Activated CD8-positive, alpha-beta memory T cell treated with anti-CD3 and anti-CD28 coated beads, Interleukin-2, amount 50 U/mL, for 4 hours (primary cell): Measurements from ENCODE around the gene AMD1.
A peak's percentile ranks its signal among the peaks of the same experiment; 100 is the strongest.
"Not testable (repeated sequence)": the region's sequence is repeated elsewhere in the genome, so short reads cannot be mapped to it uniquely, and the experiment has no call there.

Experiments
- DNase-seq: peaks from one replicate; pipeline ENCODE4 v3.0.0-alpha.2; 2020

AMD1 gene

DNA sequence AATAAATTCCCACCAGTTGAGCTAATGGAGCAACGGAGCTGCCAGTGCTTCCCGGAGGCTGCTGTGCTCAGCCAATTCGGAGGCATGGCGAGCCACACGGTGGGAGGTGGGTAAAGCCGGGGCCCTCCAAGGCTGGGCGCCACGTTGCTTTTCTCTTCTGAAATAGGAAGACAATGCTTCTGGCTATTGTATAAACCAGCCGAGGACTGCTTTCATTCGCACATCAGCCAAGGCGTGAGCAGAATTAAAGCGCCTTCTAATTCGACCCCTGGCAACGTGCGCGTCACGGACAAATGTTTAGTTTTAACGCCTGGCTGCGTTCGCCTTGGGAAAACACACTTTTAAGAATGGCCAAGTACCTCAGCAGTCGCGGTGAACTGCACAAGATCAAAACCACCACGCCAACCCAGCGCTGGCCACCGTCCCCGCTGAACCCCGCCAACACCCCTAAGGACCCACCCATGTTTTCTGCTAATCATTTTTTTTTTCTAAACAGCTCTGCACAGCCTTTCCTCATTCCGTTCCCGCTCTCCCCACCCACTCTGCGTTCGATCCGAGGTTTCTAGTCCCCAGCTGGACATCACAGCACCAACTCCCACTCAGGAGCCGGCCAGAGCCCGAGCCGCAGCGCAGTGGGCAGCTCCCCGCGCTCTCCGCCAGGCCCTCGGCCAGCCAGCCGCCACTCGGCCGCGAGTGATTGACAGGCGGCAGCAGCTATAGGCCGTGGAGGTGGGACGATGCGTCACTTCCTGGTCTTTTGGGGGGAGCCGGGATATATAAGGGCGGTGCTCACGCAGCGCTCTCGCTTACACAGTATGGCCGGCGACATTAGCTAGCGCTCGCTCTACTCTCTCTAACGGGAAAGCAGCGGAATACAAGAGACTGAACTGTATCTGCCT is at the start of gene AMD1:
AMD1 (plus strand) TSS at position 805 of the 899 bp plus-strand sequence. CDS start 321 bp downstream, outside the sequence.
- DNase-seq: peak; percentile 95

DNA sequence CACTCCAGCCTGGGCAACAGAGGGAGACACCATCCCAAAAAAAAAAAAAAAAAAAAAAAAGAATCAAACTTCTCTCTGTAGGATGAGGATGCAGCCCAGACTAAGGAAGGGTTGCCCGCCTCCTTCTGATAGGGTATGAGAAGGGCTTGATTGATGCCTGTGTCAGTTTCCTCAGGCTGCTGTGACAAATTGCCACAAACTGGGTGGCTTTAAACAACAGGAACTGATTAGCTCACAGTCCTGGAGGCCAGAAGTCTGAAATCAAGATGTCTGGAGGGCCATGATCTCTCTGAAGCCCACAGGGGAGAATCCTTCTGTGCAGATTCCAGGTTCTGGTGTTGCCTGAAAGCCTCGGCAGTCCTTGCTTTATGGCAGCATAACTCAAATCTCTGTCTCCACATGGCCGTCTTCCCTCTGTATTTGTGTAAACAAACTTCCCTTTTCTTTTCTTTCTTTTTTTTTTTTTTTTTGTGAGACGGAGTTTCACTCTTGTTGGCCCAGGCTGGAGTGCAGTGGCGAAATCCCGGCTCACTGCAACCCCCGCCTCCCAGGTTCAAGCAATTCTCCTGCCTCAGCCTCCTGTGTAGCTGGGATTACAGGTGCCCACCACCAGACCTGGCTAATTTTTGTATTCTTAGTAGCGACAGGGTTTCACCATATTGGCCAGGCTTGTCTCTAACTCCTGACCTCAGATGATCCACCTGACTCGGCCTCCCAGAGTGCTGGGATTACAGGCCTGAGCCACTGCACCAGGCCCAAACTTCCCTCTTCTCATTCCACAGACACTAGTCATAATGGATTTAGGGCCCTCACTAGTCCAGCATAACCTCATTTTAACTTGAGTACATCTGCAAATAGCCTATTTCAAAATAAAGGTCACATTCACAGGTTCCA is 48.1 kb upstream of the AMD1 start:
- no peak for DNase-seq

GRCh38 chr6:110828396-110828795 is 46.2 kb upstream of the AMD1 start:
- DNase-seq: no peak

DNA sequence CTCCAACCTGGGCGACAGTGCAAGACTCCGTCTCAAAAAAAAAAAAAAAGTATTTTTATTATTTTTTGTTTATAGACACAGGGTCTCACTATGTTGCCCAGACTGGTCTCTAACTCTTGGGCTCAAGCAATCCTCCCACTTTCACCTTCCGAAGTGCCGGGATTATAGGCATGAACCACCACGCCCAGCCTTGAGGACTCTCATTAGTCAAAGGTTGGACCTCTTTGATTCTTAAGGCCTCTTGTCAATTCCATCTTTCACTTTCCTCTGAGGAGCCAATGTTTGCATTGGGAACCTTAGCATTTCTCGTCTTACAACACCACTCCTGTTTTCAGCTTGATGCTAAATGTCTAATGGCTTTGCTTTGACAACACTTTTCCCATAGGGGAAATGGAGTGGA is 43.2 kb upstream of the AMD1 start:
- DNase-seq: no peak

GRCh38 chr6:110833831-110834230 is 40.8 kb upstream of the AMD1 start:
- DNase-seq: no peak

GRCh38 chr6:110835751-110836150 is 38.8 kb upstream of the AMD1 start:
- DNase-seq: not testable (repeated sequence)

DNA sequence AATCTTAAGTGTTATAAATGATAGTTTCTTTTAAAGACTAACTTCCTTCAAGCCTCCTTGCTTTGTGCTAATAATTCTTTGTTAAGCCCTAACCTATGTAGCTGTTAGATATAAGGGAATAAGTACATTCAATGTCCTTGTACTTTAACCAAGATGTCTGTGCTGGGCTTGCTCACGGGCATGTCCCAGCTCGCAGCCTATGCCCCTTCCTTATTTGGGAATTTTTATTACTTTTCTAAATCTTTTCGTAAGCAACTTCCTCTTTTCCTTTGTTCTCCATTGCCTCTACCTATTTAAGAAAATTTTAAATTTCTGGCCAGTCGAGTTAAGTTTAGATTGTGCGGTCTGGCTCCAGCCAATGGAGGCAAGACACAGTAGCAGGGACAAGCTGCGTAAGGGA is 33.3 kb upstream of the AMD1 start:
- DNase-seq: no peak

DNA sequence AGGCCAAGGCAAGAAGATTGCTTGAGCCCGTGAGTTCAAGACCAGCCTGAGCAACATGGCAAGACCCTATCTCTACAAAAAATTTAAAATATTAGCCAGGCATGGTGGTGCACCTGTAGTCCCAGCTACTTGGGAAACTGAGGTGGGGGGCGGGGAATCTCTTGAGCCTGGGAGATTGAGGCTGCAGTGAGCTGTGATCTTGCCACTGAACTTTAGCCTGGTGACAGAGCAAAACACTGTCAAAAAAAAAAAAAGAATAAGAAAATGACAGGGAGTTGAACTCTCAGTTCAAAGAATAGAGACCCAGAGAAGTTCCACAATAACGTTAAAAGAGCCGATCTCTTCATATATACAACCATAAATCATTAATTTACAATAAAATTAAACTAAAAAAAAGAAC is 24.8 kb upstream of the AMD1 start:
- DNase-seq: no peak

GRCh38 chr6:110852773-110853172 is 21.8 kb upstream of the AMD1 start:
- no peak for DNase-seq

DNA sequence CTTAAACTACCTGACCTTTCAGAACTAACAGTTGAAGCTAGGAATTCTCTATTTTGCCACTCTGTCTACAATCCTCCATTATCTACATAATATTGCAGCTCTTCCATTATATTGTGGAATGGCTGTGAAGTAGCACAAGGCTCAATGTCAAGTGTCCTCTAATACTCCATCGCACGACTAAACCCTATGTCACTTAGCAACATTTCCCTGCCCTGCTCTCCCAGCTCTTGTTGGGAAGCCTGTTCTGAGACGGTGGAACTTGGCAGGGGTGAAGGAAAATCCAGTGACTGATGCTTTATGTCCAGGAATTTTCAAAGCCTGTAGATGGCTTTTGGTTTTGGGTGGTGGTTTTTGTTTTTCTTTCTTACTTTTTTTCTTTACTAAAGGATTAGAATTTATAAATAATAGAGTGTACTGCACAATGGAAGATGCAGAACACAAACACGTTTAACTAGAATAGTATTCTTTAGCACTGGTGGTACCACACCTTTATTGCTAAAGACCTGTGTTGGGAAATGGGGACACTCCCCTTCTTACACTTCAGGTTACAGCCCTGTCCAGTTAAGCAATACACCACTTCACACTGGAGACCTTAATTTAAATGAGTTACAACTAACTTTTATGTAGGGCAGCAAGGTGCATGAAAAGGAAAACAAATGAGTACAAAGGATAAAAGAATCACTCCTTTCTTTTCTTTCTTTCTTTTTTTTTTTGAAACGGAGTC is 20.7 kb upstream of the AMD1 start:
- DNase-seq: no peak

DNA sequence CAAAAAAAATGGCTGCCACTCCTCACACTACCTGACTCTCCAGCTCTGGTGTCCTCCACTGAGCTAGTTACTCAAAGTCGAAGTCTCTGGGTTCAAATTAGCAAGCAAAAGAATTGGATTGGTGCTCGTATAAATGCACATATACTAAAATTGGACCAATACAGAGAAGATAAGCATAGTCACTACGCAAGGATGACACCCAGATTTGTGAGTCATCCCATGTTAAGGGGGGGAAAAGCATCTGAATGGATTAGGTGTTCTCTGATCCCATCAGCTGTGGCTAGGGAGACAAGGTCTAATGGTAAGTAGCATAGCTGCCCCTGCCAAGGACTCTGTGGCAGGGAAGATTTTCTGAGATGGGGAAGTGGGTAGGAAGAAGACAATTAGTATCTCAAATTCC is 18.3 kb upstream of the AMD1 start:
- DNase-seq: no peak

GRCh38 chr6:110858016-110858415 is 16.6 kb upstream of the AMD1 start:
- DNase-seq: no peak

GRCh38 chr6:110858562-110859214 is 15.9 kb upstream of the AMD1 start:
- DNase-seq: no peak

DNA sequence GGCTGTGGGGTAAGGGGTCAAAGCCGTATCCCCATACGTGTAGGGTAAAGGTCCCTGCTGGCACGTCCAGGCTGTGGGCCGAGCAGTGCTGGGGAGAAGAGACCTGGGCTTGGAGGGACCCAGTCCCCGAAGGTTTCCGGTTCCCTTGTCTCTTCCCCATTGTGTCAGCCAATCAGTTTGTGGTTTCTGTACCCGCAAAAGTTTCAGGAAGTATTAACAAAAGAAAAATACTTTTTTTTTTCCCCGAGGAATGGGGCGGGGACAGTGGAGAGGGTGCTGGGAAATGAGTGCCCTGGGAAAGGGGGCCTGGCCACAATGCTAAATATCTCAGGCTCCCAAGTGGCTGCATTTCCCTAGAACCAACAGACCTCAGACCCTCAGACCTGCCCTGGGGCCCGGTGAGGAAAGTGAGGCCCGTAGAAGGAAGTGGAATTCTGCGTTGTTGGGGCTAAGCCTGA is 15.2 kb upstream of the AMD1 start:
- DNase-seq: no peak

DNA sequence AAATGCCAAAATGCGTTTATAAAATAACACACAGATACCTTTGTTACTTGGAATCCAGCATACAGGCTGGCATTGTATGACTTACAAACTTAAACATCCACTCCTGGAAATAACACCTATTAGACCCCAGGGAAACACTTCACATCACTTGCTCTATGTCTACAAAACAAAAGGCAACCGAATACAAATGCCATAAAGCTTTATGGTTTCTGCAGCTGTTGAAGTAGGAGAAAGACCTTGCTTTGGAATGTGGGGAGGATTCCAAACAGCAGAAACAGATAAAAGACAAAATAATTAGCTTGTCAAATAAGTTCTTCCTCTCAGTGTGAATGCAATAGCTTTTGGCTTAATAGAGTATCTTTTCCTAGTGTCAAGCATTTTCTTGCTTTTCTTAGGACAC is 9.8 kb upstream of the AMD1 start:
- no peak for DNase-seq

- DNase-seq: peak; percentile 56
These were observed 429 bp downstream of the AMD1 start for GRCh38 chr6:110874880-110875547.

DNA sequence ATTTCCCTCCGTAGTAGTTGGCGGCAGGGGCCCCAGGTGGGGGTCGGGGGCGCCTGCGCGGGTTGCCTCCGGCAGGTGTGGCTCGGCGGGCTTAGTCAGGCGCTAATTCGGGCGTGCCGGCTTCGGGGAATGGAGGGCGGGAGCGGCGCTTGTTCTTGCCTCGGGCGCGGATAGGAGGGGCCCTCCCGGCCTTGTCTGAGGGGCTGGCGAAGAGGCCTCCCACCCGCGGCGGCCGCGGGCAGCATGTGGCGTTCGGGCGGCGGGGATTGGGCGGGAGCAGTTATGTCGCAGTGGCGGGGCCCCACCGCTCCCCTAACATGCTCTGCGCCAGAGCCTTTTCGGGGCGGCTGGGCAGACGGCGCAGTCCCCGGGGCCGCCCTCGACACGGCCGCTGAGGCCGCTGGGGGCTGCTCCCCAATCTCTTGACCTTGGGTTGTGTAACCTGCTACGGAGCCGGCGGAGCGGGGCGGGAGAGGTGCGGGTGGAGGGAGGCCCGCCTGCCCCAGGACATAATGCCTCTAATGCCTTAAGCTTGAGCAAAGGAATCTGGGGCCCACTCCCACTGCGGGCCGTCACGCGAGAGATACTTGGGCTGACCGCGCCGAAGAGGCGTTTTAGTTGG is 1.1 kb downstream of the AMD1 start:
- peak; percentile 72 for DNase-seq

- DNase-seq: peak; percentile 58
These were observed 1.7 kb downstream of the AMD1 start for GRCh38 chr6:110876170-110876773.

- no peak for DNase-seq
These were observed 2.4 kb downstream of the AMD1 start for GRCh38 chr6:110876806-110877564.

DNA sequence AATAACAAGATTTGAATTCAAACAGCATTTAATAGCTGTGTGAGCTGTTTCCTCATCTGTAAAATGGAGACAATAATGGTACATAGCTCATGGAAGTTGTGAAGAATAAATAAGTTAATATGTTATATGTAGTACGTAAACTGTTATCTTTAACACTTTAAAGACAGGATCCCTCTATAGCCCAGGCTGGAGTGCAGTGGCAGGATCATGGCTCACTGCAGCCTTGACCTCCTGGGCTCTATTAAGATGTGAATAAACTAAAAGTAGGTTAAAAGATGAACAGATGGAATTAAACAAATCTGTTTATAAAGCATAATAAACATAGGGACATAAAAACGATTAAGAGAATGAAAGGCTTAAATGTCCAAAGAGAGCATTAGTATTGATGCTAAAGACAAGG is 3.0 kb downstream of the AMD1 start:
- DNase-seq: no peak
